ENCODE results near the gene MARCHF10. TPM values are rescaled to one million over a fixed set of nuclear protein-coding genes. Genes with fewer than 3 reads are reported as not detected.

Gene MARCHF10
- total RNA-seq, 1 experiment from 2014 or later, result not detected

DNA sequence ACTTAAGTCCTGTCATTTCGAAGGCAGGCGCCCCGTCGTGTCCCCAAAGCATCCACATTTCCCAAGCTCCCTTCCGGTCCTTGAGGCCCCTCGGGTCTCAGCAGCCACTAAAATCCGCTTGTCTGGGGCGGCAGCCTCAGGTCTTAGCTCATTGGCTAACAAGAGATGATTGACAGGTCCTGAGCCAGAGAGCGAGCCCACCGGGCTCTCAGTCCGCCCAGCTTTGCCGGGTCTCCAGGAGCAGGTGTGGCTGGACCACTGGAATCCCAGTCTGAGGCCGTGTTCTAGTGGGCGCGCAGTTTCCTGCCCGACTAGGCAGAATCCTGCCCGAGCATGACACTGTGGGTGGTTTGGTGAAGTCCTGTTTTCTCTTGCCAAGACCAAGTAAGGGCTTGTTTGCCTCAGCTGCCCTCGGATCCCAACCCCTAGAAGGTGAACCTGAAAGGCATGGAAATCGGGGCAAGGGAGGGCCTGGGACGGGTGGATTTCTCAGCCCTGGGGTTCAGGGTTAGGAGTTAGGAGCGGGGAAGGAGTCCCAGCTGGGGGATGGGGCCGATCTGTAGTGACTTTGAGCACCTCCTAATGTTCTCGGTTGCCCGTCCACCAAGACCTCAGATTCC is 137.8 kb downstream of the MARCHF10 start (continued):
- TF ChIP-seq, protein P1, sequence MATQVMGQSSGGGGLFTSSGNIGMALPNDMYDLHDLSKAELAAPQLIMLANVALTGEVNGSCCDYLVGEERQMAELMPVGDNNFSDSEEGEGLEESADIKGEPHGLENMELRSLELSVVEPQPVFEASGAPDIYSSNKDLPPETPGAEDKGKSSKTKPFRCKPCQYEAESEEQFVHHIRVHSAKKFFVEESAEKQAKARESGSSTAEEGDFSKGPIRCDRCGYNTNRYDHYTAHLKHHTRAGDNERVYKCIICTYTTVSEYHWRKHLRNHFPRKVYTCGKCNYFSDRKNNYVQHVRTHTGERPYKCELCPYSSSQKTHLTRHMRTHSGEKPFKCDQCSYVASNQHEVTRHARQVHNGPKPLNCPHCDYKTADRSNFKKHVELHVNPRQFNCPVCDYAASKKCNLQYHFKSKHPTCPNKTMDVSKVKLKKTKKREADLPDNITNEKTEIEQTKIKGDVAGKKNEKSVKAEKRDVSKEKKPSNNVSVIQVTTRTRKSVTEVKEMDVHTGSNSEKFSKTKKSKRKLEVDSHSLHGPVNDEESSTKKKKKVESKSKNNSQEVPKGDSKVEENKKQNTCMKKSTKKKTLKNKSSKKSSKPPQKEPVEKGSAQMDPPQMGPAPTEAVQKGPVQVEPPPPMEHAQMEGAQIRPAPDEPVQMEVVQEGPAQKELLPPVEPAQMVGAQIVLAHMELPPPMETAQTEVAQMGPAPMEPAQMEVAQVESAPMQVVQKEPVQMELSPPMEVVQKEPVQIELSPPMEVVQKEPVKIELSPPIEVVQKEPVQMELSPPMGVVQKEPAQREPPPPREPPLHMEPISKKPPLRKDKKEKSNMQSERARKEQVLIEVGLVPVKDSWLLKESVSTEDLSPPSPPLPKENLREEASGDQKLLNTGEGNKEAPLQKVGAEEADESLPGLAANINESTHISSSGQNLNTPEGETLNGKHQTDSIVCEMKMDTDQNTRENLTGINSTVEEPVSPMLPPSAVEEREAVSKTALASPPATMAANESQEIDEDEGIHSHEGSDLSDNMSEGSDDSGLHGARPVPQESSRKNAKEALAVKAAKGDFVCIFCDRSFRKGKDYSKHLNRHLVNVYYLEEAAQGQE (IDR thresholded peaks at IDR 0.05; ENCODE audit: low read depth), result no peak
- TF ChIP-seq MAX (IDR thresholded peaks at IDR 0.05) (no peak), EGR1 (IDR thresholded peaks at IDR 0.05; ENCODE audit: low read depth) (no peak), YY1 (IDR thresholded peaks at IDR 0.05; ENCODE audit: extremely low read depth, insufficient replicate concordance, low read depth, low read length) (no peak), ZFX (IDR thresholded peaks at IDR 0.05) (no peak), POLR2A (IDR thresholded peaks at IDR 0.05; ENCODE audit: borderline replicate concordance, extremely low read depth, insufficient read depth, insufficient read length) (no peak)

GRCh38 chr17:62668091-62668804 is 139.9 kb downstream of the MARCHF10 start:
- Histone ChIP-seq H3K4me2 (ENCODE audit: low read length) (no peak overlapping the region), H3K4me1 (ENCODE audit: control insufficient read depth in 1 of 2, insufficient read depth in 2 of 2, low read length in 2 of 2) (peaks cover 9 to 14% of the 10 kb centered on the region in 2 experiments; a peak in 3 of 4 replicates), H3K79me2 (ENCODE audit: insufficient read depth, low read length) (no peaks in the 10 kb centered on the region), H4K20me1 (ENCODE audit: insufficient read depth) (no peaks in the 10 kb centered on the region), H3K27me3 (ENCODE audit: insufficient read depth, low read length) (no peaks in the 10 kb centered on the region), H3K36me3 (ENCODE audit: control insufficient read depth in 1 of 2, insufficient read depth in 2 of 2, low read length in 2 of 2) (no peaks in the 10 kb centered on the region), H3K9ac (ENCODE audit: low read length) (no peak overlapping the region), H3K4me3 (replicated peaks in 1 of 2; ENCODE audit: low read depth in 1 of 2, low read length in 2 of 2) (no peak overlapping the region), H3K9me3 (ENCODE audit: control insufficient read depth in 1 of 2, insufficient read depth in 1 of 2, low read depth in 1 of 2, low read length in 2 of 2) (no peaks in the 10 kb centered on the region), H2AFZ (ENCODE audit: low read depth, low read length, poor library complexity, severe bottlenecking) (no peak overlapping the region), H3K9me2 (ENCODE audit: insufficient read depth) (no peaks in the 10 kb centered on the region), H3K27ac (ENCODE audit: low read depth, low read length) (no peak overlapping the region)
- intact Hi-C loops (cut with micrococcal nuclease), result no loop called here
- CTCF ChIA-PET, result no interaction called here
- no peak for ATAC-seq
- POLR2A ChIA-PET, result no interaction called here
- RAD21 ChIA-PET (ENCODE audit: low non-redundant PET in 1 of 2, low total read pairs in 2 of 2, uncharacterized antibody in 2 of 2, unreplicated experiment in 2 of 2), result no interaction called here
- BruUV-seq (replicated peaks), result no TSS peak
- no peak for DNase-seq (ENCODE audit: low read depth, low spot score)
- TF ChIP-seq ZBTB33 (IDR thresholded peaks at IDR 0.05; ENCODE audit: extremely low read depth, insufficient replicate concordance, low read length) (no peak), FOSL1 (IDR thresholded peaks at IDR 0.05; ENCODE audit: low read depth) (no peak), RAD21 (IDR thresholded peaks at IDR 0.05; ENCODE audit: low read depth) (no peak), ZNF274 (IDR thresholded peaks at IDR 0.05; ENCODE audit: low read depth, low read length) (no peak), EGR1 (IDR thresholded peaks at IDR 0.05; ENCODE audit: low read depth) (no peak), YY1 (IDR thresholded peaks at IDR 0.05; ENCODE audit: extremely low read depth, insufficient replicate concordance, low read depth, low read length) (no peak), ZFX (IDR thresholded peaks at IDR 0.05) (no peak), TCF7L2 (IDR thresholded peaks at IDR 0.05; ENCODE audit: borderline replicate concordance, extremely low read depth, insufficient read depth, insufficient read length) (no peak), SP1 (IDR thresholded peaks at IDR 0.05; ENCODE audit: low read depth) (no peak), SIN3A (IDR thresholded peaks at IDR 0.05; ENCODE audit: low read depth) (no peak)
- TF ChIP-seq, protein P1 (IDR thresholded peaks at IDR 0.05; ENCODE audit: low read depth), result no peak
